Retinal pigment epithelial cell (primary cell): Measurements from ENCODE around the gene DDX50.

Experiments
- DNase-seq: peaks from one replicate; pipeline ENCODE4 v3.0.0-alpha.2; 2010; ENCODE audit warnings: low read depth
- H3K4me3 ChIP-seq: 2 replicates; pipeline ENCODE4 v1.5.1; 2011; ENCODE audit warnings: mild to moderate bottlenecking, low read length, control low read depth, moderate library complexity
- CTCF ChIP-seq: conservative IDR thresholded peaks from 2 replicates; pipeline ENCODE4 v1.5.1; 2011; ENCODE audit warnings: low read depth, low read length, control low read depth, inconsistent platforms

DDX50 gene

GRCh38 chr10:68988530-68989316 lies 87.6 kb downstream of the DDX50 start, which contains the start of gene KIFBP:
Gene KIFBP (plus strand): TSS chr10:68988803. CDS start chr10:68988833, 30 bp downstream.
- peak; percentile 57 for TF ChIP-seq CTCF
- H3K4me3 ChIP-seq = peak within 1 kb of the TSS; percentile 76
- peak; percentile 92 for DNase-seq

GRCh38 chr10:68989317-68989990 lies 88.3 kb downstream of the DDX50 start:
- no peak for DNase-seq
- no peak for TF ChIP-seq CTCF
- peak overlapping the region; percentile 76 for H3K4me3 ChIP-seq

- peak; percentile 34 for DNase-seq
- TF ChIP-seq CTCF = no peak
Observed at GRCh38 chr10:68992636-68993440, 91.7 kb downstream of the DDX50 start.

More at GRCh38 chr10:68992636-68993440, 91.7 kb downstream of the DDX50 start:
- no peak overlapping the region for H3K4me3 ChIP-seq
